ENCODE data around the gene CADM1. TPM values are rescaled to one million over a fixed set of nuclear protein-coding genes. Genes with fewer than 3 reads are reported as not detected.

The CADM1 gene
- polyA plus RNA-seq, 1 experiment = 31.8 TPM

DNA sequence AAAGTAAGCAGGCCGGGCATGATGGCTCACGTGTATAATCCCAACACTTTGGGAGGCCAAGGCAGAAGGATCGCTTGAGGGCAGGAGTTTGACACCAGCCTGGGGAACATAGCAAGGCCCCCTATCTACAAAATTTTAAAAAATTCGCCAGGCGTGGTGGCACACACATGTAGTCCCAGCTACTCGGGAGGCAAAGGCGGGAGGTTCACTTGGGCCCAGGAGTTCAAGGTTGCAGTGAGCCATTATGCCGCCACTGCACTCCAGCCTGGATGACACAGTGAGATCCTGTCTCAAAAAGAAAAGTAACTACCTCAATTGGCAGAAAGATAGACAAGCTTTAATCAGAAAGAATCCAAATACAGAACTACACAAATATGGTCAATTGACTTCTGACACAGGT lies 31.0 kb downstream of the CADM1 start:
- POLR2A ChIA-PET = interaction anchor here (0.6 kb wide), 1 partner anchor 584 kb away, joined by 3 read pairs; no protein-coding TSS in a partner anchor
- Histone ChIP-seq H3K27me3 (ENCODE audit: control insufficient read depth, insufficient read depth, low read length) (no peaks in the 10 kb centered on the region), H3K36me3 (ENCODE audit: control insufficient read depth, insufficient read depth, low read length) (no peaks in the 10 kb centered on the region), H3K4me3 (ENCODE audit: low read depth, low read length) (no peak overlapping the region)
- DNase-seq (ENCODE audit: low read depth) = no peak
- TF ChIP-seq, protein P1, sequence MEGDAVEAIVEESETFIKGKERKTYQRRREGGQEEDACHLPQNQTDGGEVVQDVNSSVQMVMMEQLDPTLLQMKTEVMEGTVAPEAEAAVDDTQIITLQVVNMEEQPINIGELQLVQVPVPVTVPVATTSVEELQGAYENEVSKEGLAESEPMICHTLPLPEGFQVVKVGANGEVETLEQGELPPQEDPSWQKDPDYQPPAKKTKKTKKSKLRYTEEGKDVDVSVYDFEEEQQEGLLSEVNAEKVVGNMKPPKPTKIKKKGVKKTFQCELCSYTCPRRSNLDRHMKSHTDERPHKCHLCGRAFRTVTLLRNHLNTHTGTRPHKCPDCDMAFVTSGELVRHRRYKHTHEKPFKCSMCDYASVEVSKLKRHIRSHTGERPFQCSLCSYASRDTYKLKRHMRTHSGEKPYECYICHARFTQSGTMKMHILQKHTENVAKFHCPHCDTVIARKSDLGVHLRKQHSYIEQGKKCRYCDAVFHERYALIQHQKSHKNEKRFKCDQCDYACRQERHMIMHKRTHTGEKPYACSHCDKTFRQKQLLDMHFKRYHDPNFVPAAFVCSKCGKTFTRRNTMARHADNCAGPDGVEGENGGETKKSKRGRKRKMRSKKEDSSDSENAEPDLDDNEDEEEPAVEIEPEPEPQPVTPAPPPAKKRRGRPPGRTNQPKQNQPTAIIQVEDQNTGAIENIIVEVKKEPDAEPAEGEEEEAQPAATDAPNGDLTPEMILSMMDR (IDR thresholded peaks at IDR 0.05; ENCODE audit: insufficient read depth, low read depth, low read length) = no peak
- CTCF ChIA-PET = interaction anchor here (0.6 to 0.8 kb wide), 2 partner anchors 89 to 180 kb away, joined by 3 read pairs; no protein-coding TSS in a partner anchor

- TF ChIP-seq, protein P1 (IDR thresholded peaks at IDR 0.05; ENCODE audit: insufficient read depth, low read depth, low read length) = no peak
- ChIA-PET POLR2A (no interaction called here), CTCF (no interaction called here)
- no peaks in the 10 kb centered on the region for H3K27me3 ChIP-seq (ENCODE audit: control insufficient read depth, insufficient read depth, low read length)
- no peak for DNase-seq (ENCODE audit: low read depth)
- H3K4me3 ChIP-seq (ENCODE audit: low read depth, low read length) = no peak overlapping the region
- no peaks in the 10 kb centered on the region for H3K36me3 ChIP-seq (ENCODE audit: control insufficient read depth, insufficient read depth, low read length)
Observed at GRCh38 chr11:115471367-115471766, 32.8 kb downstream of the CADM1 start.

DNA sequence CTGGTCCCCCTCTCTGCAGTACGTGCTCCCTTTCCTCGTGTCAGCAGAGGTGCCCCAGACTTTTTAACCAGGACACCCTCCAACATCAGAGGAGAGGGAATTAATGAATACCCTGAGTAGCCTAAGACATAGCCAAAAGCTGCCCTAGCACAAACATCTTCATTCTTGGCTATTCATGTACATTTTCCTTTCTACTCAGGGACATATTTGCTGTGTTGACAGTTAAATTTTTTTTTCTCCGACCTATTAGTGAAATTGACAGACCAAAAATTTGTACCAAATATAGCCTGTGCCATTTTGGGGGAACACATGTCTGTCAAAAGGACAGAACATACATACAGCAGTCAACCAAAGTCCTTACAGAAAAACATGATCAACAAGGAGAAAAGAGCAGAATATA lies 33.3 kb downstream of the CADM1 start:
- TF ChIP-seq, protein P1 (IDR thresholded peaks at IDR 0.05; ENCODE audit: insufficient read depth, low read depth, low read length) = no peak
- CTCF ChIA-PET = interaction anchor here (0.9 kb wide), 1 partner anchor 9 kb away, joined by 4 read pairs; no protein-coding TSS in a partner anchor
- DNase-seq (ENCODE audit: low read depth) = no peak
- no peak overlapping the region for H3K4me3 ChIP-seq (ENCODE audit: low read depth, low read length)
- no peaks in the 10 kb centered on the region for H3K36me3 ChIP-seq (ENCODE audit: control insufficient read depth, insufficient read depth, low read length)
- no peaks in the 10 kb centered on the region for H3K27me3 ChIP-seq (ENCODE audit: control insufficient read depth, insufficient read depth, low read length)
- POLR2A ChIA-PET = no interaction called here

GRCh38 chr11:115469361-115469760 lies 34.9 kb downstream of the CADM1 start:
- Histone ChIP-seq H3K36me3 (ENCODE audit: control insufficient read depth, insufficient read depth, low read length) (no peaks in the 10 kb centered on the region), H3K27me3 (ENCODE audit: control insufficient read depth, insufficient read depth, low read length) (no peaks in the 10 kb centered on the region), H3K4me3 (ENCODE audit: low read depth, low read length) (no peak overlapping the region)
- CTCF ChIA-PET = no interaction called here
- DNase-seq (ENCODE audit: low read depth) = no peak
- POLR2A ChIA-PET = no interaction called here
- TF ChIP-seq, protein P1 (IDR thresholded peaks at IDR 0.05; ENCODE audit: insufficient read depth, low read depth, low read length) = no peak

- Histone ChIP-seq H3K27me3 (ENCODE audit: control insufficient read depth, insufficient read depth, low read length) (no peaks in the 10 kb centered on the region), H3K36me3 (ENCODE audit: control insufficient read depth, insufficient read depth, low read length) (no peaks in the 10 kb centered on the region), H3K4me3 (ENCODE audit: low read depth, low read length) (no peak overlapping the region)
- ChIA-PET CTCF (no interaction called here), POLR2A (no interaction called here)
- no peak for DNase-seq (ENCODE audit: low read depth)
- TF ChIP-seq, protein P1 (IDR thresholded peaks at IDR 0.05; ENCODE audit: insufficient read depth, low read depth, low read length) = no peak
Observed at GRCh38 chr11:115466122-115466521, 38.1 kb downstream of the CADM1 start.

Data from BJ (cell line).